DMS53 (cell line): Measurements from ENCODE around the gene GALNT6.

Experiments
- DNase-seq: peaks from one replicate; lab custom pipeline; 2025; lab: John Stamatoyannopoulos, UW

Gene GALNT6

GRCh38 chr12:51382173-51382572 is 9.0 kb downstream of the GALNT6 start:
- DNase-seq = no peak

GRCh38 chr12:51381226-51382079 is 9.8 kb downstream of the GALNT6 start:
- peak; percentile 15 for DNase-seq

- no peak for DNase-seq
Observed at GRCh38 chr12:51379571-51379970, 11.6 kb downstream of the GALNT6 start.

GRCh38 chr12:51378749-51379148 is 12.5 kb downstream of the GALNT6 start:
- DNase-seq = no peak

GRCh38 chr12:51377099-51377984 is 13.9 kb downstream of the GALNT6 start:
- no peak for DNase-seq

GRCh38 chr12:51374856-51375255 is 16.4 kb downstream of the GALNT6 start:
- DNase-seq = no peak

GRCh38 chr12:51374361-51374760 is 16.8 kb downstream of the GALNT6 start:
- no peak for DNase-seq

GRCh38 chr12:51373187-51373586 is 18.0 kb downstream of the GALNT6 start:
- DNase-seq = no peak

GRCh38 chr12:51372021-51372420 is 19.2 kb downstream of the GALNT6 start:
- DNase-seq = no peak

GRCh38 chr12:51371295-51371953 is 19.8 kb downstream of the GALNT6 start:
- peak; percentile 79 for DNase-seq

- DNase-seq = no peak
Observed at GRCh38 chr12:51370667-51371066, 20.5 kb downstream of the GALNT6 start.

GRCh38 chr12:51369581-51369980 is 21.6 kb downstream of the GALNT6 start:
- DNase-seq = no peak

GRCh38 chr12:51368640-51369517 is 22.3 kb downstream of the GALNT6 start:
- peak; percentile 90 for DNase-seq

- no peak for DNase-seq
Observed at GRCh38 chr12:51365276-51365675, 25.9 kb downstream of the GALNT6 start.

GRCh38 chr12:51364001-51364400 is 27.2 kb downstream of the GALNT6 start:
- DNase-seq = no peak

GRCh38 chr12:51362747-51363342 is 28.4 kb downstream of the GALNT6 start:
- no peak for DNase-seq

GRCh38 chr12:51362307-51362706 is 28.9 kb downstream of the GALNT6 start:
- DNase-seq = no peak

GRCh38 chr12:51361161-51362016 is 29.8 kb downstream of the GALNT6 start:
- no peak for DNase-seq

- no peak for DNase-seq
Observed at GRCh38 chr12:51360315-51360714, 30.9 kb downstream of the GALNT6 start.

- DNase-seq = no peak
Observed at GRCh38 chr12:51359851-51360250, 31.4 kb downstream of the GALNT6 start.
